GF-D8 (cell line): Measurements from ENCODE around the gene CXCL13.
"Not testable (repeated sequence)": the region's sequence is repeated elsewhere in the genome, so short reads cannot be mapped to it uniquely, and the experiment has no call there.

ENCODE experiments used
- DNase-seq: peaks from one replicate; lab custom pipeline; 2025; lab: John Stamatoyannopoulos, UW

The CXCL13 gene, protein sequence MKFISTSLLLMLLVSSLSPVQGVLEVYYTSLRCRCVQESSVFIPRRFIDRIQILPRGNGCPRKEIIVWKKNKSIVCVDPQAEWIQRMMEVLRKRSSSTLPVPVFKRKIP

DNA sequence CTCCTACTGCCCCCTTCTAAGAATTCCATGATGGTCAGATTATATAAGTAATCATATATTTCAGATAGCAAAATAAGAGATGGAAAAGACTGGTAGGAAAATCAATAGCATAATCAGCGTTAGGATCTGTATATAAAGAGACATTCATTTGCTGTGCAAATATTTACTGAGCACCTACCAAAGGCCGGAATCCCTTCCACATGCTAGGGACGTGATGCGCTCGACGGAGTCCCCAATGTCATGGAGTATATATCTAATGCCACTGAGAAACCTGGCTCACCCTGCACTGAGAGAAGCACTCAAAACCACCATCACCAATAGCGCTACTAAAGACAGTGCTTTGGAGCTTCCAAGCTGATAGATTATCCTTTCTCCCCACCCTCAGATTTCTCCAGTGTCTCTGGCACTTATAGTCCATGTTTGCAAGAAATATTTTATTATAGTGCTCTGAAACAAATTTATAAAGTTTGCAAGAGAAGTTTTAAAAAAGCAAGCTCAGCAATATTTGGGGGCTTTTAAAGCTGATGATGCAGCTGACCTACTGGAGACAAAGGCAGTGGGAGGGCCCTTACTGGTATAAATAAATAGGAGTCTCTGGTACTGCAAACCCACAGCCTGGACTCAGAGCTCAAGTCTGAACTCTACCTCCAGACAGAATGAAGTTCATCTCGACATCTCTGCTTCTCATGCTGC is at the start of gene CXCL13:
TSS of gene CXCL13 (plus strand) at position 611 of the 693 bp plus-strand sequence. CDS start at position 657, 46 bp downstream.
- no peak for DNase-seq

- DNase-seq, result no peak
Measured at GRCh38 chr4:77560170-77560569, 45.5 kb upstream of the CXCL13 start.

DNA sequence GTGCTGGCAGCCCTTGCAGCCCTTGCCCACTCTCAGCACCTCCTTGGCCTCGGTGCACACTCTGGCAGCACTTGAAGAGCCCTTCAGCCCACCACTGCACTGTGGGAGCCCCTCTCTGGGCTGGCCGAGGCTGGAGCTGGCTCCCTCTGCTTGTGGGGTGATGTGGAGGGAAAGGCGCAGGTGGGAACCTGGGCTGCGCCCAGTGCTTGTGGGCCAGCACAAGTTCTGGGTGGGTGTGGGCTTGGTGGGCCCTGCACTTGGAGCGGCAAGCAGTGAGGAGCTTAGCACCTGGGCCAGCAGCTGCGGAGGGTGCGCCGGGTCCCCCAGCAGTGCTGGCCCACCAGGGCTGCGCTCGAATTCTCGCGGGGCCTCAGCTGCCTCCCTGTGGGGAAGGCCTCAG is 43.9 kb upstream of the CXCL13 start:
- not testable (repeated sequence) for DNase-seq

DNA sequence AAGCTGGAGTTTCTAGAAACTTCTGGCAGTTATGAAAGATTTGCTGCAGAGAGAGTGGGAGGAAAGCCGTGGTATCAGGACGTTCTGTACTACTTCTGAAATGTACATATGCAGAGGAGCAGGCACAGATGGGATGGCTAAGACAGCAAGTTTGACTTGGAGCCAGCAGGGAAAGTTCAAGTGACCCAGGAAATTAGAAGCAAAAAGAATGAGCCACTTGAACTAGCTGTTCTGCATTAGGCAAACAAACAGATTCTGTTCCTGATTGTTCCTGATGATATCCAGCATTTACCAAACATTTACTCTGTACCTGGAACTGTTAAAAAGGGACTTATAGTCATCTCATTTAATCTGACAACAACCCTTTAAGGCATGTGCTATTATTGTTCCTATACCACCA is 41.4 kb upstream of the CXCL13 start:
- DNase-seq, result no peak

GRCh38 chr4:77566148-77566547 is 39.5 kb upstream of the CXCL13 start:
- DNase-seq, result no peak

DNA sequence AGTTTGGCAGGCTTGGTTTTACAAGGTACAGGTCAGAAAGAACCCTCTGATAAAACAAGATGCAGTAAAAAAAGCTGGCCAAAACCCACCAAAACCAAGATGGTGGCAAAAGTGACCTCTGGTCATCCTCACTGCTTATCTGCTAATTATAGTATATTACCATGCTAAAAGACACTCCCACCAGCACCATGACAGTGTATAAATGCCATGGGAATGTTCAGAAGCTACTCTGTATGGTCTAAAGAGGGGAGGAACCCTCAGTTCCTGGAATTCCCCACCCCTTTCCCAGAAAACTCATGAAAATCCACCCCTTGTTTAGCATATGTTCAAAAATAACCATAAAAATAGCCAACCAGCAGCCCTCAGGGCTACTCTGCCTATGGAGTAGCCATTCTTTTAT is 38.1 kb upstream of the CXCL13 start:
- no peak for DNase-seq

DNA sequence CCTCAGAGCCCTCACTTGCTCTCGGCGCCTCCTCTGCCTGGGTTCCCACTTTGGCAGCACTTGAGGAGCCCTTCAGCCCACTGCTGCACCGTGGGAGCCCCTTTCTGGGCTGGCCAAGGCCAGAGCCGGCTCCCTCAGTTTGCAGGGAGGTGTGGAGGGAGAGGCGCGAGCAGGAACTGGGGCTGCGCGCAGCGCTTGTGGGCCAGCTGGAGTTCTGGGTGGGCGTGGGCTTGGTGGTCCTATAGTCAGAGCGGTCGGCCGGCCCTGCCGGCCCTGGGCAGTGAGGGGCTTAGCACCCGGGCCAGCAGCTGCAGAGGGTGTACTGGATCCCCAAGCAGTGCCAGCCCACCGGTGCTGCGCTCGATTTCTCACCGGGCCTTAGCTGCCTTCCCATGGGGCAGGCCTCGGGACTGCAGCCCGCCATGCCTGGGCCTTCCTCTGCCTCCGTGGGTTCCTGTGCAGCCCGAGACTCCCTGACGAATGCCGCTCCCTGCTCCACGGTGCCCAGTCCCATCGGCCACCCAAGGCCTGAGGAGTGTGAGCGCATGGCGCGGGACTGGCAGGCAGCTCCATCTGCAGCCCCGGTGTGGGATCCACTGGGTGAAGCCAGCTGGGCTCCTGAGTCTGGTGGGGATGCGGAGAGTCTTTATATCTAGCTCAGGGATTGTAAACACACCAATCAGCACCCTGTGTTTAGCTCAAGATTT is 35.0 kb upstream of the CXCL13 start:
- not testable (repeated sequence) for DNase-seq

DNA sequence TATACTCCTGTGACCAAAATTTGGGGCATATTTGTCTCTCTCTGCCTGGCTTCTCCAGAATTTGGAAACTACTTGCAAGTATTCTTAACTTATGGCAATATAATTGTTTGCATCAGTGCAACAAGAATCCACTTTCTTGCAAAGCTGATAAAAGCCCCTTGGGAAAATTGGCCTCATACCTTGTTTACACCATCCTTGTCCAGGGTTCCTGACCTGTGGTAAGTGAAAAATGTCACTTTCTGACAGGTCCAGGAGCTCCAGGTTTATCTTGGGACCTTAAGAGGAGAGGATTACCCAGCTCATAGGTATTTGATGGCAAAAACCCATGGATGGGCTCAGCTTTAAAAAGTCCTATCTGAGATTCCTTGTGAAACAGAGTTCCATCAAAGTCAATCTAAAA is 29.3 kb upstream of the CXCL13 start:
- no peak for DNase-seq

DNA sequence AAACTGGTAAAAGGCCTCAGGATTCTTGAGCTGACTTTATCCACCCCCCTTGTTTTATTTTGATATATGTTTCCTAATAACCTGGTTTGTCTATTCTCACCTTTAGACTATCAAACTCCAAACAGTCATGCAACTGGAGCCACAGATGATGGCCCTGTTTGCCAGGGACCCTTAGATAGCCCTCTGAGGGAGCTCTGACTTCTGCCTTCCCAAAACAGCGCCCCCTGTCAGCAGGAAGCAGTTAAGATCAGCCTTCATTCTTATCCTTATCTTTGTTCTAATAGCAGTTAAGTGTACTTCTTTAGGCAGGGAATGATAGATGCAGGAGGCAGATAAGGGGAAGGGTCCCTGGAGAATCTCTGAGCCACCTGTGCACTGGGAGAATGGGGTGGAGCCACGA is 27.5 kb upstream of the CXCL13 start:
- DNase-seq, result no peak

DNA sequence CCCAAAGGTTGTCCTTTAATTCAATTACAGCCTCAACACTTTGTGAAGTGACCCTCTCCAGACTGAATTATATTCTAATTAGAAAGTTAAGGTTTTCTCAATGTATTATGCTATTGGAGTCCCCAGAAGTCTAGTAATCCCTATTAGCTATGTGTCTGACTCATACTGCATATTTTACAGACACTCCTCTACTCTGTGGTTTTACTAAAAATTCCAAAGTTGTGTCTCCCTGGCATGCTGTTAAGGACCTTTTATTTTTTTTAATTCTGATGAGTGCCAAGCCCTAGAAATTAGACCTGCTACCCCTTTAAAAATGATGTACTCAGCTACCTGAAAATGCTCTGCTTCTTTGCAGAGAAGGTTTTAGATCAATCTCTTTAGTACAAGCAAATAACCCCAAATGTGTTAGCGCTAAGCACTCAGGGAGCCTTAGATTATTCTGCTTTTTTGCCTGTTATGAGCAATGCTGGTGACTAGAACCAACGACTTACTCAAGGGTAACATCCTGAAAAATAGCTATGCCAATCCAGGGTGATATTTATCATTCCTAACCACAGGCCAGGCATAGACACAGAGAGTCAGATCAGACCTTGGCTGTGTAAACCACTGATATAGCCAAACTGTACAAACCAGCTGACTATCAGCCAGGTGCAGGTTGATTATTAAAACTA is 26.1 kb upstream of the CXCL13 start:
- no peak for DNase-seq

DNA sequence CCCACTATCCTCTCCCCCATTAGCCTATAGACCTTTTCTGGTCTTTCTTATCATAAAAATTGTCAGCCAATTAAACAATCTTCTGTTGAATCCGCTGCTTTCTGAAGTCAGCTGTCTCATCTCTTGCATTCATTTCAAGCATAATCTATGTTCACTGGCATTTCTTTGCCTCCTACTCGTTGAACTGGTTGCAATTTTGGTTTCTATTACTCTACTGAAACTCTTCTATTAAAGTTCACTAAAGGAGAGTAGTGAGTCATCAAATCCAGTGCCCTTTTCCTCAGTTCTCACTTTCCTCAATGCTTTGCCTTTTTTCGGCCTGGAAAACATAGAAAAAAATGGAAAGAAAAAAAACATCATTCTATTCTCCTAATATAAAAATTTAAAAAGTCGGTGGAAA is 23.9 kb upstream of the CXCL13 start:
- no peak for DNase-seq

- DNase-seq, result no peak
Measured at GRCh38 chr4:77582156-77582555, 23.5 kb upstream of the CXCL13 start.

DNA sequence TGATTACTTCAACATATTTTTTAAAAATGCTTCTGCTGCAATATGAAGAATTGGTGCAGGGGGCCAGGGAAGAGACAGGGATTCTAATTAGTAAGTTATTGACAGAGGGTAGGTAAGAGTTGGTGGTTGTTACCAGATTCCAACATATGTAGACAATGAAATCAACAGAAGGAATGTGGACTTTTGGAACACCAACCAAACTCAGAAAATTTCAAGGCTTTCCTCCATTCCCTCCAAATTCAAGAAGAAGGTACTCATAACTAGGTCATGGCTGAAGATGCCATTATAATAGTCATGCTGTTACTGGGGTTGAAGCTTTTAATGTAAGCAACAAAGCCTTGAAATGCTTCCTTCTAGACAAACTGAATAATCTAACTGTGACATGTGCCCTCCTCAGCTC is 22.9 kb upstream of the CXCL13 start:
- DNase-seq, result no peak

GRCh38 chr4:77586951-77587383 is 18.7 kb upstream of the CXCL13 start:
- DNase-seq, result no peak

DNA sequence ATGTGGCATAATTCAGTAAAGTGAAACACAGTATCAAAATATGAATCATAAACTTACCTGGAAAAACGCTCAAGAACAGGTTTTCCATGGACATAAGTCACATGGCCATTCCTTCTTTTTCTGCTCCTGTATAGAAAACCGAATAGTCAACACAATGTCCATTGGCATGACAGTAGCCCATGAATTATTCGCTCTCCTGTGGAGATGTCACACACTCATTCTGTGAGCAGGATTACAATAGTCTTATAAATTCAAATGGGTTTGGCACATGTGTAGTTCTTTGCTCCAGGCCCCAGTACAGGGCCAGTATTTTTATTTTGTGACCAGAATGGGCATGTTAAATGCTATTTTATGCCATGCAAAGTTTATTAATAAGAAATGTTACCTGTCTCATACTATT is 15.1 kb upstream of the CXCL13 start:
- no peak for DNase-seq

DNA sequence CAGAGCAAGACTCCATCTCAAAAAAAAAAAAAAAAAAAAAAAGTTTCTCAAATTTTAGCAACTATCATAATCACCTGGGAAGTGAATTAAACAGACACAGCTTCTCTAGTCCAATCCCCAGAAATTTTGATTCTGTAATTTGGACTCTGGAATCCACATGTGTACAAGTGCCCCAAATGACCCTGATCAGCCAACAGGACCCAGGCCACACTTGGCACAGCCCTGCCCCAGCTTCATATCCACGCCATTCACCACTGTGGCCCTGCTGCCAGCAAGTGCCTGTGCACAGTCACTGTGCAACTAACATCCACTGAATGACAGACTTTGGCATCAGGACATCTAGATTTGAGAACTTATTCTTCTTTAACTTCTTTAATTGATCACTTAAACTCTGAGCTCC is 14.1 kb upstream of the CXCL13 start:
- no peak for DNase-seq

GRCh38 chr4:77593101-77593500 is 12.5 kb upstream of the CXCL13 start:
- no peak for DNase-seq

- DNase-seq, result no peak
Measured at GRCh38 chr4:77593993-77594392, 11.6 kb upstream of the CXCL13 start.

GRCh38 chr4:77595364-77595973 is 10.2 kb upstream of the CXCL13 start:
- DNase-seq, result no peak

DNA sequence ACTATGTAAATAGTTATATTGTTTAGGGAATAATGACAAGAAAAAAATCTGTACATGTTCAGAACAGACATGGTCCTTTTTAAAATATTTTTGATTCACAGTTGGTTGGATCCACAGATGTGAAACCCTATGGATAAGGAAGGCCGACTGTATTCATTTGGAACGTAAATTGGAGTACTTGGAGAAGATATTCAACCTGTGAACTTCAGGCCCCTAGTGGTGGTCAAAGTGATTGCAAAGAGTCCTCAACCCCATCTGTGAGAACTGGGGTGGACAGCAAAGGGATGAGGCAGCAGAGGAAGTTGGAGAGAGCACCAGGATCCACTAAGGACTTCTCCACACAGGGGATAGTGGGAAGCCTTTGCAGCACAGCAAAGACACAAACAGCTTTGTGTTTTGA is 6.2 kb upstream of the CXCL13 start:
- no peak for DNase-seq

GRCh38 chr4:77600521-77601451 is 4.8 kb upstream of the CXCL13 start:
- no peak for DNase-seq
